ENCODE results near the gene NDUFS6. TPM values are rescaled to one million over a fixed set of nuclear protein-coding genes. Genes with fewer than 3 reads are reported as not detected.

The NDUFS6 gene
- polyA plus RNA-seq, 10 donors, result 50.0 to 94.2 (median 58.8) TPM

GRCh38 chr5:1847611-1848010, 46.4 kb downstream of the NDUFS6 start:
- no peak for DNase-seq

- DNase-seq, result no peak
These were observed 49.3 kb downstream of the NDUFS6 start for GRCh38 chr5:1850324-1851154.

DNA sequence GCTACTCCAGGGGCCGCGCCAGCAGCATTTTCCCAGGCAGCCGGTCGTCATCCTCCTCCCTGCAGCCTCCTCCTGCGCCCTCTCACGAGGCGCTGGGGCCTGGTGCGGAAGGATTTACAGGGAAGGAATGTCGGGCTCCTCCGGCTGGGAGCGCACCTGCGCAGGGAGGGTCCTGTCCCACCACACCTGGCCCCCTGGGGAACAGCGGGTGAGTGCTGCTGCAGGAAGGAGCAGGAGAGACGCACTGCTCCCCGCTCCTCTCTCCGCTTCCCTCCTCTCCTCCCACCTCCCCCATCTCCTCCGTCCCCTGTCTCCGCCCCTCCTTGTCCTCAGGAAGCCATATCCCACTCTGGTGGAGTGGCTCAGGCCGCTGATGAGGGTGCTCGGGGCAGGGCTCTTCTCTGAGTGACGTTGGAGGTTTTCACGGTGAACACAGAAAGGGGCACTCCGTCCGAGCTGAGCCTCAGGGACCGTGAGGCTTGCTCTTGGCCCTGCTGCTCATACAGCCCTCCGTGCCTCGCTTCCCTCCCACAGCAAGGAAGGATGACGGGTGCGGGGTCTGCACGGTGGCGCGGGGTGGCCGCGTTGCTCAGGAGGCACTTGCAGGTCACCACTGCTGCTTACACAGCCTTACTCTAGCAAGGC, 50.2 kb downstream of the NDUFS6 start:
- no peak for DNase-seq

- DNase-seq, result no peak
These were observed 51.2 kb downstream of the NDUFS6 start for GRCh38 chr5:1852324-1852947.

DNA sequence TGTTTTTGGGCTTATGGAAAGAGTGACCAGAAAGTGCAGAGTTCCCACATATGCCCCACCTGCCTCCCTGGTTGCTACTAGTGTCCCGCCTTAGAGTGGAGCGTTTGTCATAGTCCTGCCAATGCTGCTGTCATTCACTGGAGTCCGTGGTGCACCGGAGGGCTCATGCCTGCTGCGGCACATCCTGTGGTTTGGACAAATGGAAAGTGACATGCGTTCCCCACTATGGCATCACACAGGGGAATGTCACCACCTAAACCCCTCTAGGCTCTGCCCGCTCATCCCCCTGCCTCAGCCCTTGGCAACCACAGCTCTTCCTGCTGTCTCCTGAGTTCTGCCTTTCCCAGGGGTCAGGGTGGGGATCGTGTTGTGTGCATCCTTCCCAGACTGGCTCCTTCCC, 52.3 kb downstream of the NDUFS6 start:
- no peak for DNase-seq

DNA sequence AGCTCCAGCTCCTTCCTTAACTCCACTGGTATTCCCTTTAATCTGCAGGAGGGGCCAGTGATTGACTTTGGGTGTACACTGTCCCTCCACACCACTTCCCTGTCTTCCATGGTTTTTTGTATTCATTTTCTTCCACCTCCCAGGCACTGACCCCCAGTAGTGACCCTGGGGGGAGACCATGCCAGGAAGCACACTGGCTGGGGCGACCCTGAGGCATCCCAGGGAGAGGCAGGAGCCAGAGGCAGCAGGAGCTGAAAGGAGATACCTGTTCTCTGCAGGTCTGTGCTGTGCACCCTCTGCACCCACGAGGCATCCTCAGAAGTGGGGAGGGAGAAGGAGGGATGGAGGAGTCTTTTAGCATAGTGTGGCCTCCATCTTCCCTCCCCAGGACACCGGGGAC, 53.9 kb downstream of the NDUFS6 start:
- no peak for DNase-seq

- DNase-seq, result no peak
These were observed 54.4 kb downstream of the NDUFS6 start for GRCh38 chr5:1855596-1855995.

DNA sequence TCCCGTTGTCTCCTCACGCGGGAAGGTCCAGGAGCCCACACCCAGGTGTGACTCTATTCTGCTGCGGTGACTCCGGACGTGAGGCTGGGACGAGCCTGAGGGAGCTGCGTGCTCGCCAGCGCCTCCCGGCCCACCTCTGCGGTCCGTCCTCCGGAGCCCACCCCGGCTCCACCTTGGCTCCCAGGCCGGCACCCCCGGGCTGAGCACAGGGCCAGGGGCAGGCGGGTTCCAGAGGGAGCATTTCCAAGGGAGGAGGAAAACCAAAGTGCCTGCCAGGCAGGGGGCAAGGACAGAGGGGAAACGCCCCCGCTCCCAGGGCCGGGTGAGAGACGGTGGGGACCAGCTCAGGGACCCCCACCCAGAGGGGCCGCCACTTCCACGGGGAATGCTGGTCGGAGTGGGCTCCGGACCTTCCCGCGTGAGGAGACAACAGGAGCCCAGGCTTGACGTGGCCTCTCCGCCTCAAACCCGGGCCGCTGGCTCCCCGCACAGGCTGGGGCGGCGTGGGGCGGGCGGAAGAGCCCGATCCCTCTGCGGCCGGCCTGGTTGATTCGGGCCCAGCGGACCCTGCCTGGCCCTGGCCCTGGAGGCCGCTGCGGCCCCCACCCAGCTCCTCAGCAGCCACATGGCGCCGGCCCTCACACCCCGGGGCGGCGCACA, 55.5 kb downstream of the NDUFS6 start:
- no peak for DNase-seq

DNA sequence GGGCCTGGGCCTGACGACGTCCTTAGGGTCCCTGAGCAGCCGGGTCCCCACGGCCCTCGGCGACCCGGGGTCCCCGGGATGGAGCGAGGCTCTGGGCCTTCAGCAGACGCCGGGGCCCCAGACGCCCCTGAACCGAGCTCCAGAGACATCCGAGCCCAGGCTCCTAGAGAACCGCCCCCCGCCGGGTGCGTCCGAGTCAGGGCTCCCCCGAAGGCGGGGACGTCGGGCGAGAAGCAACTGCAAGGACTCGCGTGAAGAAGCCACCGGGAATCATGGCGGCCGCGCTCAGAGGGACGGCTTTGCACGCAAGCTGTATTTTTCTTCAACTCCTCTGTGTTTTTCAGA, 56.0 kb downstream of the NDUFS6 start:
- DNase-seq, result no peak

GRCh38 chr5:1858436-1858835, 57.2 kb downstream of the NDUFS6 start:
- DNase-seq, result no peak

GRCh38 chr5:1859099-1859498, 57.9 kb downstream of the NDUFS6 start:
- DNase-seq, result no peak

GRCh38 chr5:1860021-1860610, 58.9 kb downstream of the NDUFS6 start:
- no peak for DNase-seq

- DNase-seq, result no peak
These were observed 59.7 kb downstream of the NDUFS6 start for GRCh38 chr5:1860949-1861348.

DNA sequence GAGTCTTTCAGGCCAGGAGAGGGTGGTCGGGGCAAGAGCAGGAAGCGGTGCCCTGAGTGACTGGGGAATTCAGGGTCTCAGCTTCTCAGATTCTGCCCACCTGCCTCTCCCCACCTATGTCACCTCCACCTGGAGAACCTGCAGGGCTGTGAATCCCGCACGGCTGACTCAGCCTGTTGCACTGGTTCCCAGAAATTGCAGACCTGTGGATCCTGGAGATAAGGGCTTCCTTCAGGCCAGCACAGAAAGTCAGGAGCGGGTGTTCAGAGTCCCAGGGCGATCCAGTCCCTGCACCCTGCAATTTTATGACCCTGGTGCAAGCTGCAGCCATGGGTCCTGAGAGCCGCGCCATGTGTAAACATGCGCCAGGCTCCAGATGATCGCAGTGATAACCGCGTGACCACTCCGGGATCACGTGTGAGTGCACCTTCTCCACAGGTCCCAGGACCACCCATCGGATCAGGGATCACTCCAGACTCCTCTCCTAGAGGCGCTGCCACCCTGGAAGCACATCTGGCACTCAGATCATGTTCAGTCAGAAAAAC, 63.8 kb downstream of the NDUFS6 start:
- no peak for DNase-seq

- DNase-seq, result no peak
These were observed 64.3 kb downstream of the NDUFS6 start for GRCh38 chr5:1865486-1865885.

Other genes starting within 250 kb of the NDUFS6 start
- gene MRPL36, start 1.6 kb upstream of the NDUFS6 start, polyA plus RNA-seq (ENCODE audit: insufficient read length in 10 of 10), result 10 to 100 TPM; 26.2 to 38.6 (median 32.4) TPM
- gene IRX4, start 81.5 kb downstream of the NDUFS6 start, polyA plus RNA-seq (ENCODE audit: insufficient read length in 10 of 10), result 1 to 10 TPM in 2 of 10 donors, under 1 TPM in 6, not detected in 2; 0.21 to 3.4 (median 0.42) TPM